H1 (cell line): ENCODE data around the gene CLDN6.

Source experiments
- EP300 ChIP-seq, 2 experiments: IDR thresholded peaks; 1 replicate in 1 of 2; 2 replicates in 1 of 2; pipeline ENCODE4 v1.6.1; 2011 to 2012; ENCODE audit warnings: low read depth in 2 of 2, low read length in 2 of 2, mild to moderate bottlenecking in 2 of 2, borderline replicate concordance in 1 of 2, inconsistent platforms in 1 of 2, moderate library complexity in 1 of 2
- EZH2 ChIP-seq: fragments of 200-600 bp; sonication (generic); IDR thresholded peaks from 2 replicates; pipeline ENCODE4 v1.7.1; 2012; ENCODE audit warnings: low read depth, mild to moderate bottlenecking, moderate library complexity, low read length, inconsistent platforms; ENCODE audit not compliant: severe bottlenecking
- POLR2AphosphoS5 ChIP-seq: IDR thresholded peaks from 2 replicates; pipeline ENCODE4 v1.6.1; 2011; ENCODE audit warnings: low read depth, low read length
- SAP30 ChIP-seq: fragments of 300-600 bp; sonication (generic); IDR thresholded peaks from 2 replicates; pipeline ENCODE4 v1.7.1; 2012; ENCODE audit warnings: low read length, moderate library complexity, mild to moderate bottlenecking, inconsistent platforms; ENCODE audit not compliant: insufficient read depth, insufficient replicate concordance
- SP2 ChIP-seq: IDR thresholded peaks from 2 replicates; pipeline ENCODE4 v1.6.1; 2012; ENCODE audit warnings: mild to moderate bottlenecking, low read length, inconsistent platforms
- SUZ12 ChIP-seq: fragments of 200-600 bp; sonication (generic); IDR thresholded peaks from 2 replicates; pipeline ENCODE4 v1.6.1; 2012; ENCODE audit warnings: mild to moderate bottlenecking, inconsistent platforms, low read length, moderate library complexity, mixed read lengths
- ZNF274 ChIP-seq: IDR thresholded peaks from 2 replicates; pipeline ENCODE4 v1.7.0; 2012; ENCODE audit warnings: low read length, borderline replicate concordance; ENCODE audit errors: extremely low read depth

GRCh38 chr16:3065742-3066439 lies 47.9 kb upstream of the CLDN6 start:
- TF ChIP-seq SP2 (no peak), SAP30 (no peak), SUZ12 (no peak), ZNF274 (no peak), EP300 (IDR thresholded peaks at IDR 0.05; ENCODE audit: borderline replicate concordance in 1 of 2, low read depth in 2 of 2, low read length in 2 of 2) (no peak), EZH2 (no peak), POLR2AphosphoS5 (no peak)
